Activated CD4-positive, alpha-beta T cell treated with anti-CD3 and anti-CD28 coated beads for 1 hour (primary cell): ENCODE data around the gene SNPH.

Source experiments
- DNase-seq: peaks from one replicate; pipeline ENCODE4 v3.0.0-alpha.2; 2020

Gene SNPH

DNA sequence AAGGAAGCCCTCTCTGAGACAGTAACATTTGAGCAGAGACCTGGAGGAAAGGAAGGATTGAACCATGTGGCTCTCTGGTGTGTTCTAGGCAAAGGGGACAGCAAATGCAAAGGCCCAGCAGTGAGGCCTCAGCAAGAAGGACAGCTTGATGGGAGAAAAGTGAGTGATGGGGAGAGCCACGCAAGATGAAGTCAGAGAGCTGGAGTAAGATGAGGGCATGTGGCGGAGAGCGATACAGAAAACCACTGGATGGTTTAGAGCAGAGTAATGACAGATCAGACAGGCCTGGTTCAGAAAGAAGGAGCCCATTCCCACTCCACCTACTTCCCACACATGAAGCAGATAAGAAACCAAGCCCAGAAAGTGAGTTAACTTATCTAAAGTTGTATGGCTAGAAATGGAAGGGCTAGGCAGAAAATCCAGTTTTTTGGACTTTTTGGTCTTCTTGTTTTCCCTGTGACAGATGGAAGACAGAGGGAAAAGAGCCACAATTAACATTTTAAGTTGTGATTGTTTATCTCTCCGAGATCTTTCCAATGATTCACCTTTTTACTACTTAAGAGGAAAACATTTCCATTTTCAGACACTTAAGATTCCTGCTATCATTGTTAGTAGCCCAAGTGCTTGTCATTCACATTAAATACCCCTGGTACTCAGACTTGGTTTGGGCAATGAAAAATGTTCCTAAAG lies 723 bp upstream of the SNPH start:
- no peak for DNase-seq

DNA sequence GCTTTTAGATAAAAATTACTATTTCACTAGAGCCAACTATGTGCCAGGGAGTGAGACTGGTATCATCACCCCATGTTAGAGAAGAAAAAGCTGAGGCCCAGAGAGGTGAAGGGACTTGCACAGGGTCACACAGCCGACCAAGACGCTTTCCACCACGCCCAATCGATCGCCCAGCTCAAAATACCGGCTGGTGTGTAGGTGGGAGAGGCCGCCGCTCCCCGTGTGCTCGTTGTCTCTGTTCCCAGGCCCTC lies 253 bp upstream of the SNPH start:
- no peak for DNase-seq

DNA sequence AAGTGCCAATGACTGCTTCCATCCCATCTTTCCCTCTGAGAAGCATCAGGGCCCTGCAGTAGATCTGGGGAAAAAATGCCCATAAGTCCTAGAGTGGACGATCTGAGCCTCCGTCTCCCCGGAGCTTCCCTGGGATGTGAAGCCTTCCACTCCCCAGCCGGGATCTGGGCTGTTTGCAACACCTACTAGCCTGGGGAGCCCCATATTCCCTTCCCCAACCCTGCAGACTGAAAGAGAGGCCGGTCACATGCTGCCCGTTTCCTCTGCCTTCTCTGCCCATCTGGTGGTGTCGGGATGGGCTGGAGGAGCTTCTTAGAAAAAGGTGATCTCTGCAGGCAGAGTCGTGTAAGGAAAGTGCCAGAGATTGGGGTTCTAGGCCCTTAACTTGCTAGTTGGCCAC lies 1.1 kb downstream of the SNPH start:
- no peak for DNase-seq

DNA sequence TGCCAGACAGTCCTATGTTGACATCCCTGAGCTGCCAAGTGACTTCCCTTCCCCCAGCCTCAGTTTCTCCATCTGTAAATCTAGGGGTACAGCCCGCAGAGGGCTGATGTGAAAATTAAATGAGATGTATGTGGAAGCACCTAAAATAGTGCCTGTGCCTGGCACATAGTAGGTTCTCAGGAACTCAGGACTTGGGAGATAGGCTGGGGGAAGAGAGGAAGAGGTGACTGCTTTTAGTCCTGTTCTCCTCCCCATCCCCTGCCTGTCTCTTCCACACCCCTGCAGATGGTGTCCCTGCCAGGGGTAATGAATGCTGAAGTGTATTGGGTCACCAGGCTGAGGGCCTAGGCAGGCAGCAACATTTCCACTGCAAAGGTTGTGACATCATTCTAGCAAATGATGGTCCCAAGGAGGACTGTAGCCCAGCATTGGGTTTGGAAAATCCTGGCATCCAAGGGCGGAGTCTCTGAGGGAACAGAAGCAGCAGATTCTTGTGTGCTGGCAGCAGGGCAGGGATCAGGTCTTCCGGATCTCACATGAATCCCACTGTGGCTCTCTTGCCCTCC lies 1.8 kb downstream of the SNPH start:
- DNase-seq = no peak

DNA sequence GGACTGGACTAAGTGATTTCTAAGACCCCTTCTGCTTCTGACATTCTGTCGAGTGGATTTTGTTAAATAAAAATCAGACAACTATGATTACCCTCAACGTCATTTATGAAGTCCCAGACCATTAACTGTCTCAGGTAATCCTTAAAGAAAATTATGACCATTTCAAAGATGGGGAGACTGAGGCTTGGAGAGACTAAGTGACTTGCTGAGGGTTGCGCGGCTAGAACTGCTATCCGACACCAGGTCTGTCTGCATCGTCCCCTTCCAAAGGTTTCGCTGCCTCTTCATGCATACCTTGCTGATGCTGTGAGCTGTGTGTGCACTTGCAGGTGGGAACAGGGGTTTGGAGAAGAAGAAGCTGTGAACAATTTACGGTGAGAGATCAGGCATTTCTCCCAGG lies 3.1 kb downstream of the SNPH start:
- no peak for DNase-seq

DNA sequence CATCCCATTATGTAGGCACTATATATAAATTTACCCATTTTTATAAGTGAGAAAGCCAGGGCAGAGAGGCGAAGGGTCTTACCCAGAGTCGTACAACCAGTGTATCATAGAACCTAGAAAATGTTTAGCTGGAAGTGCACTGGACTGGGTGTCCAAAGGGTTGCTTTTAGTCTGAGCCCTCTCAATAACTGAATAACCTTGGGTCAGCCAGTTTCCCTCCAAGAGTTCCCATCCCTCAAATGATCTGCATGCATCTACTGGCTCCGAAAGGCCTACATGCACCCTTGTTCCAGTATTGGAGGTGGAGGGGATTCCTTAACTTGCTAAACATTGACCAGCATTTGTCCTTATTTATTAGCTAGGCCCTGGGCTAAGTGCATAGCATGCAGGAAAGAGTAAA lies 3.8 kb downstream of the SNPH start:
- DNase-seq = no peak

DNA sequence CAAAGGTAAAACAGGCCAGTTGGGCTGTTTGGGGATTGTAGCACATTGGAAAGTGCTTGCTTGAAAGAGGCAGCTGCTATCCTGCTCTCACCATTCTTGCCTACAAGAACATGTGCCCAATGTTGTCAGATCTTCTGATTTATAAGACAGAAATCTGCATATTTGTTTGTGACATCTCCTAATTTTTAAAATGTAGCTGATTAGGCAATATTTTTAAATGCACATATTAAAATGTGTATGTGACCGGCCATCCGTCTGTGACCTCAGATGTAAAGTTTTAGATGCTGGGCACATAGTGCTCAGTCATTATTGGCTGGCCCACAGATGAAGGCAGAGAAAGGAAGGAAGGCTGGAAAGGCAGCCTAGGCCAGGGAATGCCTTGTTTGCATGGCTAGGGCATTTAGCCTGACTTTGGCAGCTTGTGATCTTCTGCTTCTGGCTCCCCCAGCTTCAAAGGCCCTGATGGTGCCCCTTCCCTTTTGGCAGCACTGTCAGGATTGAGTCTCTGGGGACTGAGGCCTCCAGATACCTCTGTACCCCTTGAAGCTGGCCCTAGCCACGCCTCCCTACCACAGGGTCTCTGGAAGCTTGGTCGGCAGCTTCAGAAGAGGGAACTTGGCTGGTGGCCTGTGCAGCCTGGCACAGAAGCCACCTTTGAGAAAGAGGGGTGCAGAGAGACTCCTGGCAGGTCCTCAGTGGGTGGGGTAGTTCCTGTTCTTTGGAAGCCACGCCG lies 6.4 kb downstream of the SNPH start:
- DNase-seq = no peak

DNA sequence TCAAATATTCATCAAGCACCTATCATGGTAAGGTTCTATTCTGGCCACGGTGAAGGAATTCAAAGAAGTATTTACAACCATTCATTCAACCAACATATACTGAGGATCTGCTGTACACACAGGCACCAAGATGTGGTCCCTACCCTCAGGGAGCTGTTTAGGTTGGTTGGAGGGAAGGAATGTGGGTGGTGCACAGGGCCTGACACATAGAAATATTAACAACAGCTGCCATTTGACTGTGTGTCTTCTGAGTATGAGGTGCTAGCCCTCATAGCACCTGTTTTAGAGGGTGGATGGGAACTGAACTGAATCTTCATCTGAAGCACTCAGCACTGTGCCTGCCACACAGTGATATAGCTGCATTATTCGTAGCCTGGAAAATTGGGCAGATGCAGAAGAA lies 7.3 kb downstream of the SNPH start:
- no peak for DNase-seq

DNA sequence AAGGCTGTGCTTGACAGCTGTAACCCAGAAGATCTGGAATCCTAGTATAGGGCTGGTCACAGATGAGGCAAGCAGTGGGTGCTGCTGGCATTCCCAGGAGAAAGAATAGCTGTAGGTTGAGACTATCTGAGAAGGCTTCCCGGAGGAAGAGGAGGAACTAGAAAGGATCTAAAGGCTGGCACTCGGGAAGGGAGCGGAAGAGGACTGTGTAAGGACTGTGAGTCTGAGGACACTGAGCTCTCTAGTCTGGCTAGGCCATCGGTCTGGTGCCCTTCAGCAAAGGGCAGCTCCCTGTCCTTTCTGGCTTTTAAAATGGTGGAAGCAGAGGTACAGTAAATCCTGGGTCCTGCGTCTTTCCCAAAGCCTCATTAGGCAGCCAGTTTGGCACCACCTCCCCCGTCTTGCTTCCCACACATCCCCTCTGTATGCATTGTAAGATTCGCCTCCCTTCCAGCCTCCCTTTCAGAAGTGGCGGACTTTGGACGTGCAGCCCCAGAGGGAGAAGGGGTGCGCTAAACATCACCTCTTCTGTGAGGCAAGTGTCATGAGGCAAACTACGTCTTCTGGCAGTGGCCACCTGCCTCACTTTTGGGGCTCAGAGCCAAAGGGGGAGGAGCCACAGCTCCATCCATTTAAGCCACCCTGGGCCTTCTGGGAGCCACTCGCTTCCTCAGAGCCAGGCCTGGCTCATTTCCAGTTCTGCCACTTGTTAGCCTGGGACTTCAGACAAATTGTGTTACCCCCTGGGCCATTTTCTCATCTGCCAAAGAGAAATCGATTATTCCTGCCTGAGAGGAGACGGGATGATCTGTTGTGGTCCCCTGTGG lies 8.6 kb downstream of the SNPH start:
- no peak for DNase-seq

DNA sequence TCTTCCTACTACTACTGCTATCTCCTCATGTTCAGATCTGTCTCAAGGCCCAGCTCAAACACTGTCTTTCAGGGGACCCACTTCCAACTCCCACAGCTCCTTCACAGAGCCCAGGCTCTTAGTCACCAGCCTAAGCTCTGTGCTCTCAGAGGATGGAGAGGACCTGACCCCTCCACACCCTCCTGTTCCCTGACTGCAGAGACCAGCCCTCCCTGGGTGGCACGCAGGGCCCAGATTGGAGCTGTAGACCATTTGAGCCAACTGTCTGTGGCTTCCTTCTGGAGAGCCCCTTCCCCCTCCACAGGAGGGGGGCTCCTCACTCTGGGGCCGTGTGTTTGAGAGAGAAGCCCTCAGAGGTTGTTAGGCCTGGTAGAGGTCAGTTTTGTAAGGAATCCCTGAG lies 9.8 kb downstream of the SNPH start:
- no peak for DNase-seq

DNA sequence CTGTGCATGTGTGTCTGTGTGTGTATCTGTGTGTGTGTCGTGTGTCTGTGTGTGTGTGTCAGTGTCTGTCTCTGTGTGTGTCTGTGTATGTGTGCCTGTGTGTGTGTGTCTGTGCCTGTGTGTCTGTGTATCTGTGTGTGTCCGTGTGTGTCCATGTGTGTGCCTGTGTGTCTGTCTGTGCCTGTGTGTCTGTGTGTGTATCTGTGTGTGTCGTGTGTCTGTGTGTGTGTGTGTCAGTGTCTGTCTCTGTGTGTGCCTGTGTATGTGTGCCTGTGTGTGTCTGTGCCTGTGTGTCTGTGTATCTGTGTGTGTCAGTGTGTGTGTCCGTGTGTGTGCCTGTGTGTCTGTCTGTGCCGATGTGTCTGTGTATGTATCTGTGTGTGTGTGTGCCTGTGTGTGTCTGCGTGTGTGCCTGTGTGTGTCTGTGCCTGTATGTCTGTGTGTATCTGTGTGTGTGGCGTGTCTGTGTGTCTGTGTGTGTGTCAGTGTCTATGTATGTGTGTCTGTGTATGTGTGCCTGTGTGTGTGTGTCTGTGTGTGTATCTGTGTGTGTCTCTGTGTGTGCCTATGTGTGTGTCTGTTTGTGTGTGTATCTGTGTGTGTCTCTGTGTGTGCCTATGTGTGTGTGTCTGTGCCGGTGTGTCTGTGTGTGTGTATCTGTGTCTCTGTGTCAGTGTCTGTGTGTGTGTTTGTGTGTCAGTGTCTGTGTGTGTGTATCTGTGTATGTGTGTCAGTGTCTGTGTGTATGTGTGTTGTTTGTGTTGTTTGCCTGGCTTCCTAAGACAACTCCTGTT lies 11.6 kb downstream of the SNPH start:
- no peak for DNase-seq

DNA sequence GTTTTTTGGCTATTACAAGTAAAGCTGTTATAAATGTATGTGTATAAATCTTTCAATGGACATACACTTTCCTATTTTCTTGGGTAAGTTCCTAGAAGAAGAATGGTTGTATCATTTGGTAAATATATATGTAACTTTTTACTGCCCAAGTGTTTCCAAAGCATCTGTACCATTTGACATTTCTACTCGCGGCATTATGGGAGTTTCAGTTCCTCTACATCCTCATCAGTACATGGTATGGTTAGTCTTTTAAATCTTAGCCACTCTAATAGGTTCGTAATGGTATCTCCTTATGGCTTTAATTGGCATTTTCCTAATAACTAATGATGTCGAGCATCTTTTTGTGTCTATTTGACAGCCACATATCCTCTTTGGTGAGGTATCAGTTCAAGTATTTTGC lies 12.9 kb downstream of the SNPH start:
- no peak for DNase-seq

DNA sequence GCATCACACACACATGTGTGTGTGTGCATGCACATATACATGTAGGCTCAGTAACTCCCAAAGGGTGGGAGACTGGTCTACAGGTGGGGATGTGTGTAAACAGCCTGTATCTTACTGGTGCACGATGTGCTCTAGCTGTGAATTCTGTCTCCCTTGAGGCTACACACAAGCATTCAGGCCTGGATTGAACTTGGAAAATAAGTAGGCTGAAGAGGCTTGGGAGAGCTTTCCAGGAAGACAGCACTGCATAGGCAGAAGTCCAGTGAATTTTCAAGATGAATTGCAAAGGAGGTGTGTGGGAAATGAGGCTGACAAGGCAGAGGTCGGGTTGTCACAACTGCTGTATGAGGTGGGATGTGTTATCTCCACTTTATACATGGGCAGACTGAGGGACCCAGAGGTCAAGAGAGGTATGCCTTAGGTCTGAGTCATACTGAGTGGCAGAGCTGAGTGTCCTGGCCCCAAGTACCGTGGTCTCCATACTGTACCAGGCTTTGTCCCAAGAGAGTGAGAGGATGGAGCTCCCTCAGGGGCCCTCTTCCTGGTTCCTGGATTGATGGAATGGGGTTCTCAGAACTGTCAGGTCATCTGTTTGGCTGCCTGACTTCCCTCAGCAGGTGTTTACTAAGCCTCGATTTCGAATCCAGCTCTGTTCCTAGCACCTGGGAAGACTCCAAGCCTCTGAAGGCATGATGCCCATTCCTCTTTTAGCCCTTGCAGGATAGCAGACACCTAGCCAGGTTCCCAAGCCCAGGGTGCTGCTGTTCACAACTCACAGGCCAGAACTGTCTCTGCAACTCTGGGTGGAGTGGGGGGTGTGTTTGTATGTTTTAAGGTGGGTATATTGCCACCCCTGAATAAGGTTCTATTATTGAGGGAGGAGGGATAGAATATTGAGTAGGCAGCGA lies 14.4 kb downstream of the SNPH start:
- DNase-seq = no peak

DNA sequence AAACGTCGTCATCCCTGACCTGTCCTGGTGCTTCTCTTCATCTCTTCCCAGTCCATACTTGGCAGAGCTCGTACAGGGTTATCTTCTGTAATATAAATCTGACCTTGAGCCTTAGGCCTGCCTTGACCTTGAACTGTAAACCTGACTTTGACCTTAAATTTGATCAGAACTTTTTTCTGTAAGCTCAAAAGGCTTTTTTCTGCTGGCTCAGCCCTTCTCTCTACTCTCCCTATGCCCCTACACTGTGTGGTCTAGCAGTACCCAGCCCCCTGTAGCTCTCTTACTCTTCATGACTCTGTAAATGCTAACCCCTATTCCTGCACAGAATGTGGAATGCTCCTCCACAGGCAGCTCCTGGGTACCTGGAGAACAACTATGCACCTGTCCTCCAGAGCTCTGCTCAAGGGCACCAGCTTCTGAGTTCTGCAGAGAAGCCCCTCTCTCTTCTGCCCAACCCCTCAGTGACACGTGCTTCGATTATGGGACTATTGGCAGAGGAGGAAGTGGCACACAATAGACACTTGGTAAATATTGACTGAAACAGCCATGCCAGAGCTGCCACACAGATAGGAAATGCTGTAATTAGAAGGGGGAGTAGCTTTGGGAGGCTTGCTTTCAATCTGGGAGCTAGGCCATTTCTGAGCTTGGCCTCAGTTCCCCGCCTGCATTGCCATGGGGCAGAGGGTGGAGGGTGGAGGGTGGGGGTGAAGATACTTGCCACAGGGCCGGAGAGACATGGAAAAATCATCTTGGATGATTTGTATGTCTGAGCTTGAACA lies 15.4 kb downstream of the SNPH start:
- DNase-seq = no peak

DNA sequence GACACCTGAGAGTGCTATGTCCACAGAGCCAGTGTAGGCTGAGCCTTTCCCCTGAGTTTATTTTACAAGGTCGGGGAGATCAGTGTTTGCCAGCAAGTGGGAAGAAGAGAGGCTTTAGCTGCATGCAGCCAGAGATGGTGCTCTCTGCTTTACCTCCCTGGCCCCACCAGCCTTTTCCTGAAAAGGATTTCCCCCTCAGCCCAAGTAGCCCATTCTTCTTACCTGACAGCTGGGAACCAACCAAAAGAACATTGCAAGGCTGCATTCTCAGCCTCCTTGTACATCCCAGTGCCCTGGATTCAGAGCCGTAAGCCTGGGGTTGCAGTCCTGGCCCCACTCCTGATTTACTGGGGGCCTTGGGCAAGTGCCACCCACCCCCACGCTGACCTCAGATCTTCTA lies 16.9 kb downstream of the SNPH start:
- DNase-seq = no peak

DNA sequence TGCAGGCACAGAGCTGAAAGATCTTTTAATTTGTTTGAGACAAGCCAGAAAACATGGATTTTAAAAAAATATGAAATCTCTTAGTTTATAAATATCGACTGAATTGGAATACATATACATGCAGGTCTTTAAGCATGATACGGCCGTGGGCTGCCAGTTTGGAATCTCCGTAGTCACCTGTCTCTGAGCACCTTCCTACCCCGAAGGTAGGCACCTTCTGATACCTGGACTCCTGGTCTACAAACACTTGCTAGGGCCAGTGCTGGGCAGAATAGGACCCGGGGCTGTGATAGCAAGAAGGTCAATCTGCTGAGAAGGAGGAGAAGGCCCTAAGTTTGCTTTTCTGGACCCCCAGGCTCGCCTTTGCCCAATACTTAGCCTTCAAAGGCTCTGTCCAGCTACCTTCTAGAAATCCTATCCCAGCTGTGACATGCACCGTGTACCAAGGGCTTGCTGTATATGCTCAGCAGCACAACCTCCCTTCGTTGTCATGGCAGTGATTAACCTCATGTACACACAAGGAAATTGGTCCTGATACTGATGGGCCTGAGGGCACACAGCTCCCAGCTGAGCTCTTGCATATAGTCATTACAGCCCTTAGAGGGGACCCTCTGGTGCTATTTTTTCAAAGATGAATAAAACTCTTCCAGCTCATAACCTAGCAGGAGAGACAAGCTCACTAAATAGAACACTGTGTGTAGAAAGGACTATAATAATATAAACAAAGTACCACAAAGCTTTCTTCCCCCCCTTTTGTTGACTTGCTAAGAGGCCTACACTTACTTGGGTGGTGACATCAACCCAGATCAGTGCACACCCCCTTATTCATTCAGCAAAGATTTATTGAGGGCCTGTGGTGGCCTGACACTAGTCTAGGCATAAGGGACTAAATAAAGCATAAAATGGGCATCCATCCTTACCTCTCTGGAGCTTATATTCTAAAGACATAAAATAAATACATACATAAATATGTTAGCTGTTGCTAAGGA lies 17.7 kb downstream of the SNPH start:
- no peak for DNase-seq

DNA sequence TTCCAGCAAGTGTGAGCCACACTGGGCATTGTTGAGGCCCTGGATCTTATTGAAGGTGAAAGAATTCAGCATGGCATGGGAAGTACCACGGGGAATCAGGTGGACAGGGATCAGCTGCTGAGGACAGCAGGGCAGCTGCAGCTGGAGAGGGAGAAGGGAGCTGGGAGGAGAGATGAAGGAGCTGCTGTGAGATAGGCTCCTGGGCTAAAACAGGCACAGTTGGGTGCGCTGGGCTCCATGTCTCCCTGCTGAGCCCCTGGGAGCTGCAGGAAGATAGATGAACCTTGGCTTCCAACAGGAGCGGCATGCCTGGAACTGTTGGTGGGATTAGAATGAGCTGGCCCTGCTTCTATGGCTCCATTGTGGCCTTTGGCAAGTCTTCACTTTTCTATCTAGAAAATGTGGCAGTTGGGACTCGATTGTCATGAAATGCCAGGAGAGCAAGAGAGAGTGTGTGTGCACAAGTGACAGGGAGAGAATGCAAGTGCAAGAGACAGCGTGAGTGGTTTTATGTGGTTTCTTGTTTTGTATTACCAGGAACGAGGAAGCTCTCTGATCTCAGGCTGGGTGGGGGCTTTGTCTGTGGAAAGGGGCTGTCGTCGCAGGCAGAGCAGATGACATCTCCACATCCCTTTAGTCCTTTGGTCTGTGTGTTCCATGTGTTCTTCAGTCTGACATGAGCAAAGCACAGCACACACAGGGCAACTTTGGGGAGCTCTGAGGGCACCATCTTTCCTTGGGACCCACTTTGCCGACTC lies 20.4 kb downstream of the SNPH start:
- no peak for DNase-seq

DNA sequence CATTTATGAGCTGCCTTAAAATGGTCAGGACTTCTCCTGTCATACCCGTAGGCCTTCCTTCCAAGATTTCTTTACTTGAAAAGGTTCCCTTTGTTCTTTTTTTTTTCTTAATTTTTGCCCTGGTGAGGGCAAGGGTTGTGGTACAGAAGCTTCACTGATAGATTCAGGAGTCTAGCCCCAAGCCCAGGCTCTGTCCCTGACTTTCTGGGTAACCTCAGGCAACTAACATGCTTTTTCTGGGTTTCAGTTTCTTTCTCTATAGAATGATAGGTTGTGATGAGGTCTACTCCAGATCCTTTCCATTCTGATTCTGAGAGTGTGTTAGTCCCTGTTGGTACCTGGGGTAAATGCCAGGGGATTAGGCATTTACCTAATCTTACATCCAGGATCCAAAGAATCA lies 21.2 kb downstream of the SNPH start:
- no peak for DNase-seq
